ENCODE data around the gene C1orf21.

C1orf21 gene

DNA sequence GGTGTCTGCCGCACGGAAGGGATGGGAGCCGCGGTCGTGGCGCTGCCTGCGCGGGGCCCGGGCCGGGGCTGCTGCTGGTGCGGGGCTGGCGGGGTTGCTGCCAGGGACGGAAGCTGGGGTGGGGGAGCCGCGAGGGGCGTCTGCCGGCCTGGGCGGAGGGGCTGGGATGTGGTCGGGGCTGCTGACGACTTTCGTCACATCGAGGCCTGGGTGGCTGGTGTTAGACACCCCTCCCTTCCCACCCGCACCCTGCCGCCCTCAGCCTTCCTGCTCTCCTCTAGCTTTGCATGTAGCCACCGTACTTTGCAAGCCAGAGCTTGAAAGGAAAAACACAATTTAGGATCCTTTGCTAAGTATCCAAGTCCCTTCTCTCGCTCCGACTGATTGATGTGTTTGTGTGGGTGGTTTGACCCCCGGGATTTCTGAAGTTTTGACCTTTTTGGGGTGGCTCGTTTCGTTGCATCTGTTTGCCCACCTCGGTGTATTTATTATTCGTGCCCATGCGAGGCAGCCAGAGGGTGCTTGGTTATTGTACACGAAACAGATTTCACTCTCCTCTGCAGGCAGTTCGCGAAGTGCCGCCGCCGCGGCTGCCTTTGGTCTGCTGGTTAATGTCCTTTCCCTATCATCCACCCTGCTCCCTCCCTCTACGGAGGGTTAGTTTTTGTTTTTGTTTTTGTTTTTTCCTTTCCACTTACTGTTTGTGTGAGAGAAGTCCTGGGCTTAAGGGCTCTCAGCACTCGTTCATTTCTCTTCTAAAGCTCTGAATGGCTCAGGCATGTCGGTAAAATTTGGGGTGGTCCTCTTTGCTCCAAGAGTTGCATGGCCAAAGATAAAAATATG lies 868 bp downstream of the C1orf21 start:
- DNase-seq, result no peak

DNA sequence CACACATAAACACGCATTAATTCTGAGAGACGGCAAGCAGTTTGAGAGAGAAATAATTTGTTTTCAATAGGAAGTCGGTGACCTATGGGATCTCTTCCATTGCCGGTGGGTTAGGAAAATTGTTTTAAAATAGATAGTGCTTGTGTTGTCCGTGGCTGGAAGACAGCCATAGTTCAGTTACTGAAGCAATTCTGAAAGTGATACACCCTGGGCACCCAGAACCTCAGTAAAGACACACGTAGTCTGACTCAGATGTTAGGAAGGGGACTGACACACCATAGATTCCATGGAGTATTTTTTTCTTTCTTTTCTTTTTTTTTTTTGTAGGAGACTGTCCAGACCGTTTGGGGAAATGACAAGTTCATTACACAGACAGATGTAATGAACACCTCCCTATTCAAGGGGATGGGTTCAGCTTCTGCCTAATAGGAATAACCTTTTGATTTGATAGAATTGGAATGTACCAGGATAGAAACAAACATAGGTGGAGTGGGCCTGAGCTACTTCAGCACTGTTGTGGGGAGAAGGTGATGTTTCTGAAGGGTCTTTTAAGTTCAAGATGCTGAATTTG lies 1.6 kb downstream of the C1orf21 start:
- no peak for DNase-seq

DNA sequence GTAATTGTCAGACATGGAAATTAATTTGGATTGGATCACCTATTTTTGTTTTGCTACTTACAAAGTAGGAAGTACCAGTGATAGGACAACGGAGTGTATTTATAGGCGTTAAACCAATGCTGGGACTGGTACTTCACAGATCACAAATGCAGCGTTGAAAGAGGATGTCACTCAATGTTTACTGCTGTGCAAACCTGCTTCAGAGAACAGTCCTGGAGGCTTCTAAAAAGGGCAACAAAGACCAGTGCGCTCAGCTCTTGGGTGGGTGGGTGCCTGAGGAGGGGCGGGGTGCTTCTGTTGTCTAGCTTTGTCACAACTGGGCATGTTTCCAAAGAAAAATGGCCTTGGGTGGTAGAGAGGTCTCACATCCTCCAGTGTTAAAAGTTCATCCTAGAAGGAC lies 2.1 kb downstream of the C1orf21 start:
- DNase-seq, result no peak

DNA sequence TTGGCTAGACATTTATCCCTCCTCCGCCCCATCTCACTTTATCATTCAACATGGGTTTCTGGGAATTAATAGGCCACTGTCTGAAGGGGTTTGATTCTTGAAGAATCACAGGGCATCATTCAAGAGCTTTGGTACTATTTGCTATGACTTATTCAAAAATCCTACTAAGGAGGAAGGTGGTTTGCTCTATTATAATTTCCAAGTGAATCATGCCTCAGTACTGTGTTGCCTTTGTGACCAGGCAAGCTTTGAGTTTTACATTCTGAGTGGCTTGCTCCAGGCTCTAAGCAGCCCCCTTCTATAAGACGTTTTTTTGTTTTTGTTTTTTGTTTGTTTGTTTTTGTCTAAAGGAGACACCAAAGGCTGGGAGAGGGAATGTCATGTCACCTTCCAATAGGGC lies 2.6 kb downstream of the C1orf21 start:
- DNase-seq, result no peak

DNA sequence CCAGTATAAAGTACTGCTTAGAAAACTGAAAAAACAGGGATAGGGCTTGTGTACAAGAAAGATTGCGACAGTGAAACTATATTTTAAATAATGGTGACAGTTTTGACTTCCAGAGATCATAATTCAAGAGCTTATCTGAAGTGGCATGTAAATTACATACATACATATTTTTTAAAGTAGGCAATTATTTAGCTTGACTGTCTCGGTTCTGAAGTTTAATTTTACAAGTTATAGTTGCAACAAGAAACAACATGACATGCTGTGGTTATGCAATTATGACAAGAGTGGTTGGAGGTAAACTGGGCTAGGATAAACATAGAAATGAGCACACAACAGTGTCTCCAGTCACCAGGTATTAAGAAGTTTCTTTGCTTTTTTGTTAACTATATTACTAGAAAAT lies 4.1 kb downstream of the C1orf21 start:
- no peak for DNase-seq

DNA sequence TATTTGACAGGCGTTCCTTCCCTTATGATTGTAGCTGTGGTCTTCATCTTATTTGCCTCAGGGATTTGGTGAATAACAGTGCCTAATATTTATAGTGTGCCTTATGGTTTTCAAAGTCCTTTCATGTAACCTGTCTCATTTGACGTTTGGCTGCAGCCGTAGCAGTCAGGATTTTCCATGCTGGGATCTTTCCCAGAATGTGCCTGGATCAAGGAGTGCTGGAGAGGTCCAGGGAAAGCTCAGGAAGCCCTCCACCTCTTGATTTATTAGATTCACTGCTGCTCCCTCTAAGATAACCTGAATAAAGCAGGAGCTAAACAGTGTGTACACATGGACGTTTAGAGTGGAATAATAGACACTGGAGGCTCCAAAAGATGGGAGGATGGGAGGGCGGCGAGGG lies 5.2 kb downstream of the C1orf21 start:
- no peak for DNase-seq

DNA sequence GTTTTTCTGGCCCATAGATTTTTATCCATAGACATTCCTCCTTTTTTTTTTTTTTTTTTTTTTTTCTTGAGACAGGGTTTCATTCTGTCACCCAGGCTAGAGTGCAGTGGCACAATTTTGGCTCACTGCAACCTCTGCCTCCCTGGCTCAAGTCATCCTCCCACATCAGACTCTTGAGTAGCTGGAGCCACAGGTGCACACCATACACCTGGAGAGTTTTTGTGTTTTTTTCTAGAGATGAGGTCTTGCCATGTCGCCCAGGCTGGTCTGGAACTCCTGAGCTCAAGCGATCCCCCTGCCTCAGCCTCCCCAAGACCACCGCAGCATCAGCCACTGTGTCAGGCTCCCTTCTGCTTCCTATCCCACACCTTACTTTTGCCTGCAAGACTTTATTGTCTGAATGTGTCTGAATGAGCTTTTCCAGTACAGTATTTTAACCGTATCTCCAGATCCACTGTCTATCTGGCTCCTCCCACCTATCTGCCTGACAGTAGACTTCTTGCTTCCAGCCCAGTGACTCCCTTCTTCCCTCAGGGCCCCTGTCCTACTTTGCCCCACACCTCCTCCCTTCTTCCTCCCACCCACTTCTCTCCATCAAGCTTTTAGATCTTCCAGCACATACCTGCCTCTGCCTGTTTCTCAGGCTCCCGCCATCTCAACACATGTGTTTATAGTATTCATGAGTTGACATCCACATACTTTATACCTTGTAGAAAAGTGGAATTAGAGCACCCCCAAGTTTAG lies 6.1 kb downstream of the C1orf21 start:
- DNase-seq, result peak; percentile 75

DNA sequence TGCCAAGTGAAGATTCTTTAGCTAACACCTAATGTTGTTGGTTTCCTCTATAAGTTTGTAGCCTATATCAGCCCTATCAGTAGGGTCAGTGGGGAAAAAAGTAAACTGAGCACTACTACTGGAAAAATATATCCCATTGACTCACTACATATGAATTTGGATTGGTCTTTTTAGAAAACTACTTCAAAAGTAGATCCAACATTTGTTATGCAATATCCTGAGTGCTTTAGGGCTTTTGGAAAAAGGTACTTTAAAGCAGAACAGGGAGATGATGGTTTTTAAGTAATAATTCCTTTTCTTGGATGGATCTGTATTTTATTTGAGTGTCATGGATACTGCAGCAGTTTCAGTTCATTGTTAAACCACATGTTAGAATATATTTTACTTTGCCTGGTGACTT lies 7.1 kb downstream of the C1orf21 start:
- no peak for DNase-seq

DNA sequence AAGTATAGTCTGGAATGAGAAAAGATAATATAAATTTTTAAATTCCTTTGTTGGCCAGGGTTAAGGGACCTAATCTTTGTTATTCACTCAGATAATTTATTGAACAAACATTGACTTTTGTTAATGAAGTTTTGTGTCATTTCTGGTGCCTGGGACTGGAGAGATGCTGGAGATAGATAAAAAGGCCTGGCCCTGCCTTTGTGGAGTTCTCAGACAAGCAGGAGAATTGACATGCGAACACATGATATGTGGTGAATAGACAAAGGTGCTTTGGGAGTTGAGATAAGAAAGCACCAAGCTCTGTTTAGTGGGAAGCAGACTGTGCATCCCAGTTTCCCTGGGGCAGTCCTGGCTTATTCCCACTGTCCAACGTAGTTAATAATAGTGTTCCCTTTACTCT lies 8.5 kb downstream of the C1orf21 start:
- no peak for DNase-seq

DNA sequence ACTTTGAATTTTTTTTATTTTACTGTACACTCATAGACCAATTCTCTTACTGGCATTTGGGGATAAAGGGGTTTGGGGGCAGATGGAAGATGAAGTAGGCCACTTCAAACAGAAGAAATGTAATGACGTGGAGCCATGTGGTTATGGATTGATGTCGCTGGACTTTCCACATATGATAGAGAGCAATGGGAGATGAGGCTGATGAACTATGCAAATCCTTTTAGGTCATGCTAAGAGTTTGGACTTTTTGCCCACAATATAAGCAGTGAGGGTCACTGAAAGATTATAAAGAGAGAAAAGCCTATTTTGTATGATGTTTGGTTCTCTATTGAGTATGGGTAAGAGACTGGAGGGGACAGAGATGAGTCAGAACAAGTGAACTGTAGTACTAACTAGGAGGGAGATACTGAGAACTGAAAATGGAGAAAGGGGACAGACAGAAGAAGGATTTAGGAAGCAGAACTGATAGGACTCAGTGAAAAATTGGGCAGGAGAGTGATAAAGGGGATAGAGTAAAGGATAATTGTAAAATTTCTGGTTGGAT lies 9.2 kb downstream of the C1orf21 start:
- no peak for DNase-seq

DNA sequence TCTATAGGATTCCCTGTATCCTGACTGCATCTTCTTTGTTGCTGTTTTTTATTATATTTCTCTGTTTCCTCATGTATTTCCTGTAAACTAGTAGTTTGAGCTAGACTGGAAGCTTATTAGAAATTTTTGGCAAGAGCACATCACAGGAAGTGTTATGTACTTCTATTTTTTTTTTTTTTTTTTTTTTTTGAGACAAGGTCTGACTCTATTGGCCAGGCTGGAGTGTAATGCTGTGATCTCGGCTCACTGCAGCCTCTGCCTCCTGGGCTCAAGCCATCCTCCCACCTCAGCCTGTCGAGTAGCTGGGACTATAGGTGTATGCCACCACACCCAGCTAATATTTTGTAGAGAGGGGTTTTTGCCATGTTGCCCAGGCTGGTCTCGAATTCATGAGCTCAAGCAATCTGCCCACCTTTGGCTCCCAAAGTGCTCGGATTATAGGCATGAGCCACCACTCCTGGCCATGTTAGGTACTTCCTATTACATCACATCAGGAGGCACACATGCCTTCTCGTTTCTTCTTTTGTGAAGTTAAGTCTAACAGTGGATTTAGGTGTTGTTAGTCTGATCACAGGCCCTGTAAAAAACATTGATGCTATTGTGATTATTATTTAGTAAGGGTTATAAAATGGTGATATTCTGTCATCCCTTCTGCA lies 12.5 kb downstream of the C1orf21 start:
- no peak for DNase-seq

DNA sequence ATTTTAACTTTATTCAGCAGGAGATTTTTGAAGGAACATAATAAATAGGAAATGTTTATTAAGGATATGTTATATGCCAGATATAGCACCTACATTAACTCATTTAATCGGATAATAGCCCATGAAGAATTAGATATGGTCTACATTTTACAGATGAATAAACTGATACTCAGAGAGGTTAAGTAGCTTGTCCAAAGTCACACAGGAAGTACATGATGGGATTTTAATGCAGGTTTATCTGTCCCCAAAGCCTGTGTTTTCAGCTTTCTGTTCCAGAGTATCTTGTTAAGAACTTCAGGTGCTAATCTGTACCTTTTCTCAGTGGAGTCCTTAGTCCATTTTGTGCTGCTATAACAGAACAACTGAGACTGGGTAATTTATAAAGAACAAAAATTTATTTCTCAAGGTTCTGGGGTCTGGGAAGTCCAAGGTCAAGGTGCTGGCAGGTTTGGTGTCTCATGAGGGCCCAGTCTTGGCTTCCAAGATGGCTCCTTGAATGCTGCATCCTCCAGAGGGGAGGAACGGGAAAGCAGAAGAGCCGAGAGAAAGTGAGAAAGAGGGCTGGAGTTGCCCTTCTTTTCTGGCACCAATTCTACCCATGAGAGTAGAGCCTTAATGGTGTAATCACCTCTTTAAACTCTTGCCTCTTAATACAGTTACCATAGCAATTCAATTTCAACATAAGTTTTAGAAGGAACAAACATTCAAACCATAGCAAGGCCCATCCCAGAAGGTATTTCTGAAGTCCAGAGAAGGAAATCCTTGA lies 17.3 kb downstream of the C1orf21 start:
- DNase-seq, result no peak

DNA sequence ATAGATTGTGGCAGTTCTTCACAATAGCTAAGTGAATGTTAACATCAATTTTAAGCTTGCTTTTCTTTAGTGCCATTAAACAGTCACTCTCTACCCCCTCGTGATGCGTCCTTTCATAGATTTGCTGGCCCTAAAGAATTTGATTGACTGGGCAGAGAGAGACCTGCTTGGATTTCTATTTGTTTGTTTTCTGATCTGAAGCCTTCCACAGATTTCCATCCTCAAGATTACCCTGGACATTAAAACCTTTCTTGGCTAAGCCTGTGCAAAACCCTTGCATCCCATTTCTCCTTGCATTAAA lies 17.8 kb downstream of the C1orf21 start:
- no peak for DNase-seq

DNA sequence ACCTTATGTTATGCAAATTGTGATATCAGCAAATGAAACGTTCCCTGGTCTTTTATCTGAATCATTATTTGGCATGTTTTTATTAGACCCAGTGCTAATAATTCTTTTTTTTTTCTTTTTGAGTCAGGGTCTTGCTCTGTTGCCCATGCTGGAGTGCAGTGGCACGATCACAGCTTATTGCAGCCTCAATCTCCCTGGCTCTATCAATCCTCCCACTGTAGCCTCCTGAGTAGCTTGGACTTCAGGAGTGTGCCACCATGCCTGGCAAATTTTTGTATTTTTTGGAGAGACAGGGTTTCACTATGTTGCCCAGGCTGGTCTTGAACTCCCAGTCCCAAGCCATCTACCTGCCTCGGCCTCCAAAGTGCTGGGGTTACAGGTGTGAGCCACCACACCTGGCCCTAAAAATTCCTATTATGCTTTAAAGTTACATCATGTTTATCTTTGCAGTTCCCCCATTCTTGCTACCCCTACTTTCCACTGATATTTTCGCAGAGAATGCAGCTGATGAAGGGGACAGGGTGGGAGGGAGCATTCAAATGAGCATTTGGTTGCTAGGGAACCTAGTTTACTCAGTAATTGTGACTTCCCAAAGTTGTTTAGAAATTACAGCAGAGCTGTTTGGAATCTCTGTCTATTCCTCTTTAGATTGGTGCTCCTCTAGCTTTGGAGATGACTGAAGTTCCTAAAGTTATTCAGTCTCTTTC lies 18.4 kb downstream of the C1orf21 start:
- DNase-seq, result no peak

DNA sequence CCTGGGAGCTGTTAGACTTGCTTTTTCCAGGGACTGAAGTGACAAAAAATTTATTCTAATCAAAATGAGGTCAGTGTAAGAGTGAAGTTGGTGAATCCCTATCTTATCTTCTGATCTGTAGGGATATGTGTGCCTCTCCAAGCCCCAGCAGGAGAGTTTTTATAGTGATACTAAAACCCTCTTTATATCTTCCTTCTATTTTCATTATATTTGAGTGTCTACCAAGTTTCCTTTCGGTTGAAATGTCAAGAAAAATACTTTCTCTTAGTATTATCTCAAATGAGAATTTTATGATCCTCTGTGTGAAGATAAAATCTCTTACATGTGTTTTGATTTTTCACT lies 18.9 kb downstream of the C1orf21 start:
- DNase-seq, result no peak

DNA sequence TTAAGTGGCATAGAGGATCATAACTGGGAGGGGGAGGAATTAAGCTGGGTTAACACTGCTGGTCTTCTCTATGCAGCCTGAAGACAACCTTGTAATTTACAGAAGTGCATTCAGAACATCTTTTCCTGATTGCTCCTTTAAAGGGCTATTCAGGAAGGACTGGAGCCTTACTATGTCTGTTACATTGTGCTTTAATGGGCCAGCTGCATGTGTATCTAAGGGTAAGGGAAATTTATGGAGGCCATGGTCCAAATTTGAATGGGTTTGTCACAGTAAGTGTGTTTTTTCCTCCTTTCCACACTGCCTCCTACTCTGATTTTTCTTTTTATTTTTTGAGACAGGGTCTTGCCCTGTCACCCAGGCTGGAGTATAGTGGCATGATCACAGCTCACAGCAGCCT lies 19.6 kb downstream of the C1orf21 start:
- DNase-seq, result no peak

DNA sequence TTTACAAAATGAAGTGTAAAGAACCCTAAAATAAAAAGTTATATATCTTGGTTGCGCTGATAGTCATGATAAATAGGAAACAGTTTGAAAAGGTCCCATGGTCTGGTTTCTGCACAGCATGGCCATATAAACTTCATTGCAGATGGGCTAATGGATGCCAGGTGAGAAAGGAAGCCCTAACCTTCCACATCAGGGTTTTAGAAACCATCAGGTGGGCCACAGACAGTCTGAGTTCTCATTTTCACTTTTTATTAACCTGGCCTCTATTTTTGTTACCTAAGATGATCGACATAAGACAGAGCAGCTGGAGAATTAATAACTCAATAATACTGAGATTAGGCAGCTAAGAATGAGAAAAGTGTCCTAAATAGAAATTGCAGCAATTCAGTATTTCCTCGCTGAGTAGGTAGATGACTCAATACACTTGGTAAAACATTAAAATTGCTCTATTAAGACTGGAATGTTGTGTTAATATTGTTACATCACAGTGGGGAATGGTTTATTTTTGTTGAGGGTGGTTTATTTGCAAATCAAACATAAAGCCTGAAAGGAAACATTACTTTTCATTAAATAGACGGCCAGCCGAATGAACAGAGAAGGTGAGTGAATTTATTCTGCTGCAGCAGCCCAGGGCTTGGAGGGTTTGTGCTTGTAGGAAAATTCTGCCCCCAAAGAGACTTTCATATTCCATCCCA lies 21.1 kb downstream of the C1orf21 start:
- no peak for DNase-seq

DNA sequence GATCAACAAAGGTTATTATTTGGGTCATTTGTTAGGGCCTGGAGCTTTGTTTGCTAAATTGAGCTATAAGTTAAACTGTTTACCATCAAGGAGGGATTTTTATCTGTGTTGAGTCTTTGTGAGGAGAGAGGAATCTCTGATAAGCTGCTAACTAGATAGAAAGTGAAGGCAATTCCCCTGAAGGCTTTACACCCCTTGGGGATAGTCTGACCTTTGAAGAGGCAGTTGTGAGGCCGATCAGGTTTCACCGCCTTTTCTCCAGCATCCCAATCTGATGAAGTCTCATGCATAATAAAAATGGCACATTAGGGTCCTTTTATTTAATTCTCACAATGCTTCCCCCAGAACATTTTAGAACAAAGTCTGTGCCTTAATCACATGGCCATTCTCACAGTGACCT lies 21.8 kb downstream of the C1orf21 start:
- DNase-seq, result no peak

DNA sequence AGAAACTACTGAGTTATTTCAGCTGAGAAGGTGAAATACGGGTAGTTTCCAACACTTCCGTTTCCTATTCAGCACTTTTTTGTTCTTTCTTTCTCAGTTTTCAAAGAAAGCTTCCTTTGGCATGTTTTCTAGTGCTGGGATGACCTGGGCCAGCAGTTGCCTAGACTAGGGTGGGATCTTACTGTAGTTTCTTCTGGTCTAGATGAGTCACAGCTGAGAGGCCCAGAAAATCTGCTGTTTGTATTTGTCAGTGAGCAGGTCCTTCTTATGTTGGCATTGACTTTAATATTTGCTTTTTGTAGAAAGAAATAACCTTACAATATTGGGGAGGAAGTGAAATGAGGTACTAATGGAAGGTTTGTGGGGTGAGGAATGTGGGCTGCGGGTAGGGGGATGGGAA lies 22.2 kb downstream of the C1orf21 start:
- DNase-seq, result no peak

DNA sequence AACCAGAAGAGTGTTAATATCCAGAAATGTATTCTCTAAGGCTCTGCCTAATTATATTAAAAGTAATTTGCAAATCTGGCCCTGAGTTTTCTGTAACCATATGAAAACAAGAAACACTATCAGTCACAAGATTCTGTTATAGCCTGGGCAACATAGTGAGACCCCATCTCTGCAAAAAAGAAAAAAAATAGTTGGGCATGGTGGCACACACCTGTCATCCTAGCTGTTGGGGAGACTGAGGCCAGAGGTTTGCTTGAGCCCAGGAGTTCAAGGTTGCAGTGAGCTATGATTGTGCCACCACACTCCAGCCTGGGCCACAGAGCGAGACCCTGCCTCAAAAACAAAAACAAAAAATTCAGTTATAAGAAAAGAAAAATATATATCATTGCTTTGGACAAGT lies 25.6 kb downstream of the C1orf21 start:
- DNase-seq, result no peak

DNA sequence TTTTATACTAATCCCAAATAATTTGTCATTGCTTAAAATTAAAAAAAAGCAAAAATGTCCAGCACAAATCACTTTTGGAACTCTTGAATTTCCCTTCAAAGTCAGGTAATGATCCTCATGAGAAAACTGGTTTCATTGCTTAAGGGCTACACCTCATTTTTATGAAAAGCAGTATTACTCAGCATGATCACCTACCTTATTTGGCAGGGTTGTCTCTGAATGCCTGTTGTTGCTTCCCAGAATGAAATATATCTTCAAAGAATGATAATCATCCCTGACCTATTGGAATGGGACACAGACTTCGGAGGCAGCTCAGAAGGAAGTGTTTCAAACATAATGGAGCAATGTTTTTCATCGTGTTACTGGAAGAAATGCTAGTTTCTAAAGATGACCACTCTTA lies 29.7 kb downstream of the C1orf21 start:
- DNase-seq, result no peak

DNA sequence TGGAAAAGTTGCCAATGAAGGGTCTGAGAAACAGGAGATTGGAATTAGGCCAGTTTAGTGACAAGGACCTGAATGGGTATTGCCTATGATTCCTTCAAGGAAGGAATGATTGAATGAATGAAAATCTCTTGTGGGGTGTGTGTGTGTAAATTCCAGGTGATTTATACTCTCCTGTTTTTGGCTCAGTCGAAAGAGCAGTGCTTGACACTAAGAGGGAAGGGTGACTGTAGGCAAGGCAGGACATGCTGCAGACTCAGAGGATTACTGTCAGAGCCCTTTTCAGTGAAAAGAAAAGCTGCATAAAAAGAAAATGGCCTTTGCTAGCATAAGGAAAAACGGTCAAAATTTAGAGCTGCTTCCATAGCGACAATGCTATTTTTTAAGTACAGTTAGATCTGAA lies 30.1 kb downstream of the C1orf21 start:
- DNase-seq, result no peak
